Esophagus squamous epithelium (tissue), 5 donors: ENCODE results near the gene SLC5A3. TPM values are rescaled to one million over a fixed set of nuclear protein-coding genes. Genes with fewer than 3 reads are reported as not detected.
A peak's percentile ranks its signal among the peaks of the same experiment; 100 is the strongest.

Experiments used
- DNase-seq: peaks from one replicate; lab custom pipeline; 2025; lab: John Stamatoyannopoulos, UW
- H3K27ac ChIP-seq, 4 donors: fragments of 200-600 bp; sonication (generic); one replicate each; pipeline ENCODE4 v1.5.1; 2016 to 2019; ENCODE audit warnings: mild to moderate bottlenecking in 1 of 4
- H3K27me3 ChIP-seq, 4 donors: fragments of 200-600 bp; sonication (generic); 1 replicate in 3 of 4; 2 replicates in 1 of 4; pipeline versions ENCODE4 v1.5.1 to v1.6.0; 2017 to 2021; ENCODE audit warnings: antibody characterized with exemption in 1 of 4
- H3K36me3 ChIP-seq, 3 donors: fragments of 200-600 bp; sonication (generic); one replicate each; pipeline ENCODE4 v1.5.1; 2016 to 2019
- H3K4me1 ChIP-seq, 3 donors: fragments of 200-600 bp; sonication (generic); one replicate each; pipeline ENCODE4 v1.5.1; 2017 to 2019
- H3K4me3 ChIP-seq, 4 donors: fragments of 200-600 bp; sonication (generic); 1 replicate in 3 of 4; 2 replicates in 1 of 4; pipeline ENCODE4 v1.5.1; 2016 to 2019; ENCODE audit warnings: mild to moderate bottlenecking in 2 of 4, moderate library complexity in 1 of 4
- H3K9me3 ChIP-seq, 3 donors: fragments of 200-600 bp; sonication (generic); one replicate each; pipeline ENCODE4 v1.5.1; 2016 to 2019
- CTCF ChIP-seq, 6 experiments: fragments of 450-650 bp in 4 of 6; fragments of 200-600 bp in 2 of 6; sonication (generic) in 2 of 6; IDR thresholded peaks; one replicate each; pipeline ENCODE4 v1.5.1; 2016 to 2019; ENCODE audit warnings: antibody characterized with exemption in 6 of 6, mild to moderate bottlenecking in 4 of 6, moderate library complexity in 4 of 6
- POLR2A ChIP-seq, 4 donors: fragments of 450-650 bp; IDR thresholded peaks; one replicate each; pipeline ENCODE4 v1.6.1; 2017; ENCODE audit warnings: antibody characterized with exemption in 4 of 4, mild to moderate bottlenecking in 4 of 4, moderate library complexity in 3 of 4
- WGBS, 2 donors: methylation state at CpG; one replicate each; pipeline ENCODE4 v1.1.5; 2018; 5-methylcytosine and 5-hydroxymethylcytosine counted together
- intact Hi-C: fragments of 100-400 bp; cut with DNase I; formaldehyde crosslinking; loops from one replicate; pipeline ENCODE4 v1.15.0; 2022
- total RNA-seq, 4 donors: library from RNA; depleted of rRNA; stranded (reverse); fragments of >200 nt; gene quantifications; one replicate each; pipeline ENCODE4 v1.1.0, GENCODE V29; 2016
- donor health status: DM: yes; HTN: yes; CAD: no.

The SLC5A3 gene
- total RNA-seq, 4 donors from 2014 or later, result 9.0 to 20.0 (median 11.4) TPM

- Histone ChIP-seq H3K27me3 (no peaks in the 10 kb centered on the region), H3K9me3 (no peaks in the 10 kb centered on the region), H3K4me1 (no peaks in the 10 kb centered on the region), H3K36me3 (no peaks in the 10 kb centered on the region), H3K4me3 (no peak overlapping the region), H3K27ac (no peak overlapping the region)
- no peak for DNase-seq
- TF ChIP-seq POLR2A (IDR thresholded peaks at IDR 0.05) (no peak), CTCF (IDR thresholded peaks at IDR 0.05) (no peak)
- intact Hi-C loops, result loop anchor here (10.0 kb wide), 1 partner anchor 65 kb away; no protein-coding TSS in a partner anchor
- WGBS, 2 donors, result 56 to 60% methylated on average over 13 of the region's 13 CpGs
Measured at GRCh38 chr21:34029743-34030528, 43.4 kb upstream of the SLC5A3 start.

- no peak overlapping the region for H3K27ac ChIP-seq
Measured at GRCh38 chr21:34031835-34032370, 41.5 kb upstream of the SLC5A3 start.

GRCh38 chr21:34034369-34035014, 38.9 kb upstream of the SLC5A3 start:
- no peaks in the 10 kb centered on the region for H3K9me3 ChIP-seq
- no peak overlapping the region for H3K4me3 ChIP-seq
- intact Hi-C loops, result loop anchor here (10.0 kb wide), 1 partner anchor 60 kb away; no protein-coding TSS in a partner anchor
- no peaks in the 10 kb centered on the region for H3K36me3 ChIP-seq
- H3K27me3 ChIP-seq, result no peaks in the 10 kb centered on the region
- H3K27ac ChIP-seq, result no peak overlapping the region
- peaks cover 0 to 12% (median 0%) of the 10 kb centered on the region in 3 donors for H3K4me1 ChIP-seq
- 75 to 79% methylated on average over 6 to 8 of the region's 8 CpGs for WGBS, 2 donors
- no peak for TF ChIP-seq POLR2A (IDR thresholded peaks at IDR 0.05)
- no peak for TF ChIP-seq CTCF (IDR thresholded peaks at IDR 0.05)
- DNase-seq, result no peak

More at GRCh38 chr21:34031835-34032370, 41.5 kb upstream of the SLC5A3 start:
- WGBS, 2 donors, result 79 to 86% methylated on average over 11 of the region's 11 CpGs
- Histone ChIP-seq H3K9me3 (no peaks in the 10 kb centered on the region), H3K4me1 (peaks cover 0 to 12% (median 0%) of the 10 kb centered on the region in 3 donors), H3K36me3 (no peaks in the 10 kb centered on the region), H3K27me3 (no peaks in the 10 kb centered on the region), H3K4me3 (no peak overlapping the region)
- no peak for TF ChIP-seq POLR2A (IDR thresholded peaks at IDR 0.05)
- no peak for TF ChIP-seq CTCF (IDR thresholded peaks at IDR 0.05)
- intact Hi-C loops, result loop anchor here (10.0 kb wide), 1 partner anchor 63 kb away; no protein-coding TSS in a partner anchor
- DNase-seq, result no peak

GRCh38 chr21:34035619-34036354, 37.6 kb upstream of the SLC5A3 start:
- WGBS, 2 donors, result 31 to 67% methylated on average over 4 to 5 of the region's 8 CpGs
- peaks cover 0 to 12% (median 0%) of the 10 kb centered on the region in 3 donors for H3K4me1 ChIP-seq
- no peaks in the 10 kb centered on the region for H3K9me3 ChIP-seq
- DNase-seq, result no peak
- TF ChIP-seq POLR2A (IDR thresholded peaks at IDR 0.05), result no peak
- no peak for TF ChIP-seq CTCF (IDR thresholded peaks at IDR 0.05)
- H3K27ac ChIP-seq, result peak overlapping the region in 2 of 4 donors; percentile 14
- H3K27me3 ChIP-seq, result no peaks in the 10 kb centered on the region
- no peaks in the 10 kb centered on the region for H3K36me3 ChIP-seq
- intact Hi-C loops, result loop anchor here (10.0 kb wide), 1 partner anchor 59 kb away; no protein-coding TSS in a partner anchor
- H3K4me3 ChIP-seq, result no peak overlapping the region
